H9 (cell line): ENCODE results near the gene FALEC. TPM values are rescaled to one million over a fixed set of nuclear protein-coding genes. Genes with fewer than 3 reads are reported as not detected.

Source experiments
- DNase-seq: peaks from one replicate; pipeline ENCODE4 v3.0.0-alpha.2; 2017
- H2AFZ ChIP-seq: one replicate; pipeline ENCODE4 v1.6.1; 2013; ENCODE audit warnings: mild to moderate bottlenecking, low read length, control low read depth, moderate library complexity
- H2AK5ac ChIP-seq: 2 replicates; pipeline ENCODE4 v1.6.1; 2013; ENCODE audit warnings: low read length, control low read depth, mixed read lengths; ENCODE audit not compliant: insufficient read length
- H2BK120ac ChIP-seq: one replicate; pipeline ENCODE4 v1.6.1; 2013; ENCODE audit warnings: low read depth, mild to moderate bottlenecking, low read length, control low read depth, inconsistent platforms; ENCODE audit not compliant: poor library complexity, severe bottlenecking
- H2BK12ac ChIP-seq: 2 replicates; pipeline ENCODE4 v1.6.1; 2013; ENCODE audit warnings: low read length, control low read depth, mixed read lengths, low read depth; ENCODE audit not compliant: insufficient read length
- H2BK15ac ChIP-seq: 2 replicates; pipeline ENCODE4 v1.6.1; 2013; ENCODE audit warnings: low read depth, low read length, control low read depth
- H2BK20ac ChIP-seq: one replicate; pipeline ENCODE4 v1.6.1; 2013; ENCODE audit warnings: low read depth, mild to moderate bottlenecking, low read length, control low read depth, inconsistent platforms; ENCODE audit not compliant: poor library complexity, severe bottlenecking
- H2BK5ac ChIP-seq: 2 replicates; pipeline ENCODE4 v1.6.1; 2013; ENCODE audit warnings: low read length, control low read depth, mixed read lengths; ENCODE audit not compliant: insufficient read length
- H3K14ac ChIP-seq: 2 replicates; pipeline ENCODE4 v1.6.1; 2013; ENCODE audit warnings: low read length, control low read depth; ENCODE audit not compliant: insufficient read depth
- H3K18ac ChIP-seq: 2 replicates; pipeline ENCODE4 v1.6.1; 2013; ENCODE audit warnings: low read depth, mild to moderate bottlenecking, mixed read lengths, low read length, control low read depth; ENCODE audit not compliant: insufficient read length
- H3K23ac ChIP-seq: 2 replicates; pipeline ENCODE4 v1.6.1; 2013; ENCODE audit warnings: low read length, control low read depth, mixed read lengths, low read depth; ENCODE audit not compliant: insufficient read length
- H3K23me2 ChIP-seq: 2 replicates; pipeline ENCODE4 v1.6.1; 2013; ENCODE audit warnings: low read depth, mild to moderate bottlenecking, mixed read lengths, low read length, control low read depth; ENCODE audit not compliant: insufficient read length, poor library complexity, severe bottlenecking
- H3K27ac ChIP-seq: 2 replicates; pipeline ENCODE4 v1.5.1; 2013; ENCODE audit warnings: low read length, control low read depth, mixed read lengths, low read depth; ENCODE audit not compliant: insufficient read length
- H3K27me3 ChIP-seq: 2 replicates; pipeline ENCODE4 v1.6.1; 2013; ENCODE audit warnings: low read length, control low read depth, inconsistent platforms; ENCODE audit not compliant: insufficient read depth
- H3K4ac ChIP-seq: 2 replicates; pipeline ENCODE4 v1.6.1; 2013; ENCODE audit warnings: low read depth, mild to moderate bottlenecking, control low read depth, inconsistent platforms, low read length, moderate library complexity
- H3K4me1 ChIP-seq: 2 replicates; pipeline ENCODE4 v1.6.1; 2013; ENCODE audit warnings: low read length, control low read depth, inconsistent platforms; ENCODE audit not compliant: insufficient read depth
- H3K4me2 ChIP-seq: 2 replicates; pipeline ENCODE4 v1.6.1; 2013; ENCODE audit warnings: low read length, control low read depth, mixed read lengths; ENCODE audit not compliant: insufficient read length, insufficient read depth
- H3K56ac ChIP-seq: 2 replicates; pipeline ENCODE4 v1.6.1; 2013; ENCODE audit warnings: low read depth, mild to moderate bottlenecking, mixed read lengths, low read length, control low read depth; ENCODE audit not compliant: insufficient read length
- H3K79me1 ChIP-seq: 2 replicates; pipeline ENCODE4 v1.6.1; 2013; ENCODE audit warnings: low read depth, mild to moderate bottlenecking, moderate library complexity, low read length, control low read depth, inconsistent platforms; ENCODE audit not compliant: insufficient read depth, poor library complexity, severe bottlenecking
- H3K79me2 ChIP-seq: 2 replicates; pipeline ENCODE4 v1.6.1; 2013; ENCODE audit warnings: low read length, control low read depth, inconsistent platforms; ENCODE audit not compliant: insufficient read depth
- H3K9ac ChIP-seq: 2 replicates; pipeline ENCODE4 v1.6.1; 2013; ENCODE audit warnings: low read length, control low read depth, mixed read lengths; ENCODE audit not compliant: insufficient read length; ENCODE audit errors: extremely low read depth
- H3K9me3 ChIP-seq: one replicate; pipeline ENCODE4 v1.6.1; 2013; ENCODE audit warnings: low read depth, low read length, inconsistent platforms; ENCODE audit not compliant: control insufficient read depth
- H3T11ph ChIP-seq: one replicate; pipeline ENCODE4 v1.6.1; 2013; ENCODE audit warnings: mild to moderate bottlenecking, low read length, control low read depth, inconsistent platforms
- H4K20me1 ChIP-seq: one replicate; pipeline ENCODE4 v1.6.1; 2013; ENCODE audit not compliant: control insufficient read depth, insufficient read length, insufficient read depth
- H4K5ac ChIP-seq: 2 replicates; pipeline ENCODE4 v1.6.1; 2013; ENCODE audit warnings: low read depth, mild to moderate bottlenecking, mixed read lengths, low read length, control low read depth; ENCODE audit not compliant: insufficient read length
- H4K8ac ChIP-seq: replicated peaks from 2 replicates; pipeline ENCODE4 v1.6.1; 2013; ENCODE audit warnings: low read length, control low read depth, mixed read lengths, low read depth; ENCODE audit not compliant: insufficient read length
- H4K91ac ChIP-seq: 2 replicates; pipeline ENCODE4 v1.6.1; 2013; ENCODE audit warnings: low read depth, mild to moderate bottlenecking, moderate library complexity, mixed read lengths, low read length, control low read depth; ENCODE audit not compliant: insufficient read length
- H3K27ac Mint-ChIP-seq, 3 experiments: 2 replicates in 2 of 3; 3 replicates in 1 of 3; pipeline ENCODE4 v1.8.0; 2020 to 2021; ENCODE audit warnings: mixed read lengths in 3 of 3, mild to moderate bottlenecking in 1 of 3, moderate library complexity in 1 of 3
- H3K27me3 Mint-ChIP-seq: 2 replicates; pipeline ENCODE4 v1.8.0; 2021; ENCODE audit warnings: low read depth, mild to moderate bottlenecking, moderate library complexity, mixed read lengths
- H3K36me3 Mint-ChIP-seq, 3 experiments: 2 replicates in 2 of 3; 3 replicates in 1 of 3; pipeline ENCODE4 v1.8.0; 2020 to 2021; ENCODE audit warnings: low read depth in 3 of 3, mixed read lengths in 3 of 3; ENCODE audit not compliant: insufficient read depth in 1 of 3
- H3K4me1 Mint-ChIP-seq, 2 experiments: 2 replicates each; pipeline ENCODE4 v1.8.0; 2020; ENCODE audit warnings: mixed read lengths in 2 of 2
- H3K4me3 Mint-ChIP-seq, 2 experiments: 2 replicates in 1 of 2; 3 replicates in 1 of 2; pipeline ENCODE4 v1.8.0; 2020 to 2021; ENCODE audit warnings: mild to moderate bottlenecking in 2 of 2, mixed read lengths in 2 of 2, moderate library complexity in 1 of 2
- H3K9me3 Mint-ChIP-seq, 2 experiments: 2 replicates in 1 of 2; 3 replicates in 1 of 2; pipeline ENCODE4 v1.8.0; 2020; ENCODE audit warnings: mild to moderate bottlenecking in 2 of 2, mixed read lengths in 2 of 2, moderate library complexity in 1 of 2
- CTCF ChIP-seq: fragments of 200-600 bp; sonication (generic); conservative IDR thresholded peaks from 3 replicates; pipeline ENCODE4 v1.8.0; 2021; ENCODE audit warnings: antibody characterized with exemption, mild to moderate bottlenecking
- WGBS: extraction: QIAGEN DNeasy Blood & Tissue Kit; methylation state at CpG from one replicate; pipeline ENCODE4 v1.1.7; 2013; ENCODE audit warnings: missing lambda C conversion rate, low lambda C conversion rate, mixed read lengths; ENCODE audit not compliant: insufficient read length; ENCODE audit errors: extremely low coverage; 5-methylcytosine and 5-hydroxymethylcytosine counted together
- total RNA-seq: library from RNA; stranded (reverse); gene quantifications from 2 replicates; pipeline ENCODE4 v1.2.1, GENCODE V29; 2021

FALEC gene
- total RNA-seq, 1 experiment from 2014 or later: not detected

DNA sequence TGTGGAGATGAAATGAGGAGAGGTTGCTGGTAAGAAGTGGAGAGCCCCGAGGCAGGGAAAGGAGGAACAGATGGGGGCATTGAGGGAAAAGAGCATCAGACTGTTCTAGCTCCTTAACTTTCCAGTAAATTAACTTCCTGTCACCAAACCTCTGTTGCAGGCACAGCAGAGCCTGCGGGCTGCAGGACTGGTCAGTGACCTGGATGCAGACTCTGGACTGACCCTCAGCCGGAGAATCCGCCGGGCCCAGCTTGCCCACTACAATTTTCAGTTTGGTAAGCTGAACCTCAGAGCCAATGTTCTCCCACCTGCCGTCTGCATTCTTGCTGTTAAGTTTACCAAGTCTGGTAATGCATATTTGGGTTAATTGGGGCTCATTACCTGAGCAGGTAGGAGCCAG, 10.1 kb upstream of the FALEC start:
- H4K20me1 ChIP-seq: no peaks in the 10 kb centered on the region
- no peak overlapping the region for H2BK20ac ChIP-seq
- H3K27me3 ChIP-seq: no peaks in the 10 kb centered on the region
- DNase-seq: no peak
- no peaks in the 10 kb centered on the region for H3K23me2 ChIP-seq
- H3T11ph ChIP-seq: no peak overlapping the region
- no peak overlapping the region for H2AK5ac ChIP-seq
- no peak overlapping the region for H3K23ac ChIP-seq
- H3K4me3 Mint-ChIP-seq: no peak overlapping the region
- H2BK12ac ChIP-seq: no peak overlapping the region
- no peak overlapping the region for H2BK120ac ChIP-seq
- no peak overlapping the region for H4K8ac ChIP-seq
- H2AFZ ChIP-seq: no peak overlapping the region
- H3K18ac ChIP-seq: no peak overlapping the region
- no peak overlapping the region for H2BK5ac ChIP-seq
- H3K79me2 ChIP-seq: no peaks in the 10 kb centered on the region
- no peaks in the 10 kb centered on the region for H3K27me3 Mint-ChIP-seq
- TF ChIP-seq CTCF: no peak
- H3K4me1 Mint-ChIP-seq: peaks cover 5 to 6% of the 10 kb centered on the region in 2 experiments; a peak in 2 of 4 replicates
- no peak overlapping the region for H4K5ac ChIP-seq
- H3K4me2 ChIP-seq: no peak overlapping the region
- H3K4me1 ChIP-seq: no peaks in the 10 kb centered on the region
- no peaks in the 10 kb centered on the region for H3K79me1 ChIP-seq
- no peak overlapping the region for H3K56ac ChIP-seq
- H3K36me3 Mint-ChIP-seq: peaks cover 25 to 56% (median 53%) of the 10 kb centered on the region in 3 experiments; a peak in 6 of 7 replicates
- H3K4ac ChIP-seq: no peak overlapping the region
- WGBS: no CpG with 5 or more reads among the region's 6 CpGs
- H3K9ac ChIP-seq: no peak overlapping the region
- no peaks in the 10 kb centered on the region for H3K9me3 ChIP-seq
- no peak overlapping the region for H3K14ac ChIP-seq
- H3K27ac ChIP-seq: no peak overlapping the region
- no peaks in the 10 kb centered on the region for H3K9me3 Mint-ChIP-seq
- H4K91ac ChIP-seq: no peak overlapping the region
- no peak overlapping the region for H3K27ac Mint-ChIP-seq
- H2BK15ac ChIP-seq: no peak overlapping the region
